HEK293 (cell line): ENCODE measurements around the gene GIPC1.

ENCODE experiments used
- CTCF ChIA-PET: fragments of 350-600 bp; formaldehyde crosslinking; extraction: SDS; loops from one replicate; lab custom pipeline; 2021; ENCODE audit warnings: antibody characterized with exemption; lab: Yijun Ruan, JAX
- POLR2A ChIA-PET: fragments of 300-600 bp; formaldehyde crosslinking; extraction: SDS; loops from one replicate; lab custom pipeline; 2020; ENCODE audit warnings: antibody characterized with exemption, inconsistent platforms; lab: Yijun Ruan, JAX
- H3K27ac ChIP-seq: fragments of 200-500 bp; sonication (Bioruptor generic); 2 replicates; pipeline ENCODE4 v1.5.1; 2014; ENCODE audit warnings: low read depth, low read length, control low read depth, inconsistent platforms; ENCODE audit errors: extremely low read depth
- H3K36me3 ChIP-seq, 2 experiments: fragments of 200-500 bp in 1 of 2; sonication (Bioruptor generic) in 1 of 2; 1 replicate in 1 of 2; 2 replicates in 1 of 2; pipeline ENCODE4 v1.5.1; 2014 to 2017; ENCODE audit warnings: inconsistent platforms in 2 of 2, low read length in 2 of 2; ENCODE audit not compliant: control insufficient read depth in 2 of 2, insufficient read depth in 1 of 2
- H3K4me1 ChIP-seq: fragments of 200-500 bp; sonication (Bioruptor generic); 2 replicates; pipeline ENCODE4 v1.5.1; 2014; ENCODE audit warnings: mild to moderate bottlenecking, low read length, inconsistent platforms; ENCODE audit not compliant: control insufficient read depth, insufficient read depth
- H3K4me3 ChIP-seq: 2 replicates; pipeline ENCODE4 v1.5.1; 2011; ENCODE audit warnings: low read depth, mild to moderate bottlenecking, control low read depth, low read length, moderate library complexity
- H3K9me3 ChIP-seq: fragments of 200-500 bp; sonication (Bioruptor generic); 2 replicates; pipeline ENCODE4 v1.5.1; 2014; ENCODE audit warnings: low read depth, low read length, inconsistent platforms; ENCODE audit not compliant: control insufficient read depth, insufficient read depth
- BCL11B ChIP-seq: fragments of 450-650 bp; formaldehyde crosslinking; IDR thresholded peaks from 2 replicates; pipeline ENCODE4 v1.5.1; 2016; ENCODE audit warnings: low read depth, missing biosample characterization, missing genetic modification characterization
- PATZ1 ChIP-seq: fragments of 450-650 bp; formaldehyde crosslinking; IDR thresholded peaks from 2 replicates; pipeline ENCODE4 v1.5.1; 2016; ENCODE audit warnings: missing biosample characterization, missing genetic modification characterization
- SP2 ChIP-seq: fragments of 450-650 bp; formaldehyde crosslinking; IDR thresholded peaks from 2 replicates; pipeline ENCODE4 v1.5.1; 2016; ENCODE audit warnings: missing biosample characterization, missing genetic modification characterization
- TRIM28 ChIP-seq: IDR thresholded peaks from 2 replicates; pipeline ENCODE4 v1.6.1; 2011; ENCODE audit warnings: low read length, control low read depth, borderline replicate concordance
- ZBTB26 ChIP-seq: fragments of 450-650 bp; formaldehyde crosslinking; optimal IDR thresholded peaks from 2 replicates; pipeline ENCODE3; 2016; ENCODE audit warnings: missing biosample characterization, mild to moderate bottlenecking, missing genetic modification characterization
- ZFHX2 ChIP-seq: fragments of 450-650 bp; formaldehyde crosslinking; conservative IDR thresholded peaks from 2 replicates; pipeline ENCODE4 v1.5.1; 2016; ENCODE audit warnings: missing biosample characterization, missing genetic modification characterization
- ZNF2 ChIP-seq: fragments of 450-650 bp; formaldehyde crosslinking; IDR thresholded peaks from 2 replicates; pipeline ENCODE4 v1.5.1; 2016; ENCODE audit warnings: missing biosample characterization, missing genetic modification characterization
- ZNF202 ChIP-seq: fragments of 450-650 bp; formaldehyde crosslinking; IDR thresholded peaks from 2 replicates; pipeline ENCODE4 v1.5.1; 2016; ENCODE audit warnings: missing biosample characterization, missing genetic modification characterization, borderline replicate concordance
- ZNF335 ChIP-seq: fragments of 450-650 bp; formaldehyde crosslinking; conservative IDR thresholded peaks from 2 replicates; pipeline ENCODE4 v1.5.1; 2016; ENCODE audit warnings: missing biosample characterization, missing genetic modification characterization
- ZNF626 ChIP-seq: fragments of 450-650 bp; sonication (Bioruptor Pico); formaldehyde crosslinking; IDR thresholded peaks from 2 replicates; pipeline ENCODE4 v1.5.1; 2018; ENCODE audit warnings: missing biosample characterization, missing genetic modification characterization, inconsistent platforms
- TF ChIP-seq, protein P1 (sequence below): fragments of 450-650 bp; formaldehyde crosslinking; IDR thresholded peaks from 2 replicates; pipeline ENCODE4 v1.5.1; 2017; ENCODE audit warnings: missing biosample characterization, missing genetic modification characterization
- TF ChIP-seq, protein P2 (sequence below): fragments of 450-650 bp; formaldehyde crosslinking; IDR thresholded peaks from 2 replicates; pipeline ENCODE4 v1.5.1; 2017; ENCODE audit warnings: missing biosample characterization, mild to moderate bottlenecking, missing genetic modification characterization, moderate library complexity
- TF ChIP-seq, protein P3 (sequence below): fragments of 450-650 bp; formaldehyde crosslinking; conservative IDR thresholded peaks from 2 replicates; pipeline ENCODE4 v1.5.1; 2016; ENCODE audit warnings: low read depth, missing biosample characterization, missing genetic modification characterization
- TF ChIP-seq, protein P4 (sequence below): fragments of 450-650 bp; formaldehyde crosslinking; IDR thresholded peaks from 2 replicates; pipeline ENCODE4 v1.5.1; 2016; ENCODE audit warnings: missing biosample characterization, missing genetic modification characterization
- TF ChIP-seq, protein P5 (sequence below): fragments of 450-650 bp; formaldehyde crosslinking; IDR thresholded peaks from 2 replicates; pipeline ENCODE4 v1.5.1; 2016; ENCODE audit warnings: missing biosample characterization, missing genetic modification characterization
- TF ChIP-seq, protein P6 (sequence below): fragments of 450-650 bp; formaldehyde crosslinking; IDR thresholded peaks from 2 replicates; pipeline ENCODE4 v1.5.1; 2016; ENCODE audit warnings: missing biosample characterization, missing genetic modification characterization

Gene GIPC1

GRCh38 chr19:14472202-14472938 is 23.6 kb downstream of the GIPC1 start:
- Histone ChIP-seq H3K4me1 (no peaks in the 10 kb centered on the region; the same call in 1 of the 2 replicates), H3K36me3 (peaks cover 0 to 33% of the 10 kb centered on the region in 2 experiments; a peak in 2 of 3 replicates), H3K9me3 (no peaks in the 10 kb centered on the region), H3K27ac (no peak overlapping the region), H3K4me3 (no peak overlapping the region)
- POLR2A ChIA-PET: interaction anchor here (0.6 to 2.3 kb wide), 2 partner anchors 336 to 520 kb away, joined by 6 to 8 read pairs; partner anchors contain the start of gene ASF1B
- CTCF ChIA-PET: interaction anchor here (0.6 to 2.0 kb wide), 16 partner anchors 8 to 1094 kb away, joined by 3 to 12 read pairs (median 4); partner anchors contain the start of genes ASF1B and GIPC1
- peak; percentile 70; the same call in 1 of the 2 replicates for TF ChIP-seq ZNF2 (tag by site-specific recombination)
- TF ChIP-seq, protein P1, sequence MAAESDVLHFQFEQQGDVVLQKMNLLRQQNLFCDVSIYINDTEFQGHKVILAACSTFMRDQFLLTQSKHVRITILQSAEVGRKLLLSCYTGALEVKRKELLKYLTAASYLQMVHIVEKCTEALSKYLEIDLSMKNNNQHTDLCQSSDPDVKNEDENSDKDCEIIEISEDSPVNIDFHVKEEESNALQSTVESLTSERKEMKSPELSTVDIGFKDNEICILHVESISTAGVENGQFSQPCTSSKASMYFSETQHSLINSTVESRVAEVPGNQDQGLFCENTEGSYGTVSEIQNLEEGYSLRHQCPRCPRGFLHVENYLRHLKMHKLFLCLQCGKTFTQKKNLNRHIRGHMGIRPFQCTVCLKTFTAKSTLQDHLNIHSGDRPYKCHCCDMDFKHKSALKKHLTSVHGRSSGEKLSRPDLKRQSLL: peak; percentile 87; the same call in 1 of the 2 replicates
- TF ChIP-seq, protein P2, sequence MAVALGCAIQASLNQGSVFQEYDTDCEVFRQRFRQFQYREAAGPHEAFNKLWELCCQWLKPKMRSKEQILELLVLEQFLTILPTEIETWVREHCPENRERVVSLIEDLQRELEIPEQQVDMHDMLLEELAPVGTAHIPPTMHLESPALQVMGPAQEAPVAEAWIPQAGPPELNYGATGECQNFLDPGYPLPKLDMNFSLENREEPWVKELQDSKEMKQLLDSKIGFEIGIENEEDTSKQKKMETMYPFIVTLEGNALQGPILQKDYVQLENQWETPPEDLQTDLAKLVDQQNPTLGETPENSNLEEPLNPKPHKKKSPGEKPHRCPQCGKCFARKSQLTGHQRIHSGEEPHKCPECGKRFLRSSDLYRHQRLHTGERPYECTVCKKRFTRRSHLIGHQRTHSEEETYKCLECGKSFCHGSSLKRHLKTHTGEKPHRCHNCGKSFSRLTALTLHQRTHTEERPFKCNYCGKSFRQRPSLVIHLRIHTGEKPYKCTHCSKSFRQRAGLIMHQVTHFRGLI: no peak
- TF ChIP-seq, protein P3, sequence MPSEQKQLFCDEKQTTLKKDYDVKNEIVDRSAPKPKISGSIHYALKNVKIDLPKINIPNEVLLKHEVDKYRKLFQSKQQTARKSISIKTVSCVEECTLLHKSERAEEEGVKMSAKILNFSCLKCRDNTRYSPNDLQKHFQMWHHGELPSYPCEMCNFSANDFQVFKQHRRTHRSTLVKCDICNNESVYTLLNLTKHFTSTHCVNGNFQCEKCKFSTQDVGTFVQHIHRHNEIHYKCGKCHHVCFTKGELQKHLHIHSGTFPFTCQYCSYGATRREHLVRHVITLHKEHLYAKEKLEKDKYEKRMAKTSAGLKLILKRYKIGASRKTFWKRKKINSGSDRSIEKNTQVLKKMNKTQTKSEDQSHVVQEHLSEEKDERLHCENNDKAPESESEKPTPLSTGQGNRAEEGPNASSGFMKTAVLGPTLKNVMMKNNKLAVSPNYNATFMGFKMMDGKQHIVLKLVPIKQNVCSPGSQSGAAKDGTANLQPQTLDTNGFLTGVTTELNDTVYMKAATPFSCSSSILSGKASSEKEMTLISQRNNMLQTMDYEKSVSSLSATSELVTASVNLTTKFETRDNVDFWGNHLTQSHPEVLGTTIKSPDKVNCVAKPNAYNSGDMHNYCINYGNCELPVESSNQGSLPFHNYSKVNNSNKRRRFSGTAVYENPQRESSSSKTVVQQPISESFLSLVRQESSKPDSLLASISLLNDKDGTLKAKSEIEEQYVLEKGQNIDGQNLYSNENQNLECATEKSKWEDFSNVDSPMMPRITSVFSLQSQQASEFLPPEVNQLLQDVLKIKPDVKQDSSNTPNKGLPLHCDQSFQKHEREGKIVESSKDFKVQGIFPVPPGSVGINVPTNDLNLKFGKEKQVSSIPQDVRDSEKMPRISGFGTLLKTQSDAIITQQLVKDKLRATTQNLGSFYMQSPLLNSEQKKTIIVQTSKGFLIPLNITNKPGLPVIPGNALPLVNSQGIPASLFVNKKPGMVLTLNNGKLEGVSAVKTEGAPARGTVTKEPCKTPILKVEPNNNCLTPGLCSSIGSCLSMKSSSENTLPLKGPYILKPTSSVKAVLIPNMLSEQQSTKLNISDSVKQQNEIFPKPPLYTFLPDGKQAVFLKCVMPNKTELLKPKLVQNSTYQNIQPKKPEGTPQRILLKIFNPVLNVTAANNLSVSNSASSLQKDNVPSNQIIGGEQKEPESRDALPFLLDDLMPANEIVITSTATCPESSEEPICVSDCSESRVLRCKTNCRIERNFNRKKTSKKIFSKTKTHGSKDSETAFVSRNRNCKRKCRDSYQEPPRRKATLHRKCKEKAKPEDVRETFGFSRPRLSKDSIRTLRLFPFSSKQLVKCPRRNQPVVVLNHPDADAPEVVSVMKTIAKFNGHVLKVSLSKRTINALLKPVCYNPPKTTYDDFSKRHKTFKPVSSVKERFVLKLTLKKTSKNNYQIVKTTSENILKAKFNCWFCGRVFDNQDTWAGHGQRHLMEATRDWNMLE (tag by site-specific recombination): no peak
- TF ChIP-seq ZBTB26 (tag by site-specific recombination): peak; percentile 52
- no peak for TF ChIP-seq SP2 (tag by site-specific recombination)
- no peak for TF ChIP-seq BCL11B
- TF ChIP-seq ZNF335 (tag by site-specific recombination): no peak
- TF ChIP-seq, protein P4, sequence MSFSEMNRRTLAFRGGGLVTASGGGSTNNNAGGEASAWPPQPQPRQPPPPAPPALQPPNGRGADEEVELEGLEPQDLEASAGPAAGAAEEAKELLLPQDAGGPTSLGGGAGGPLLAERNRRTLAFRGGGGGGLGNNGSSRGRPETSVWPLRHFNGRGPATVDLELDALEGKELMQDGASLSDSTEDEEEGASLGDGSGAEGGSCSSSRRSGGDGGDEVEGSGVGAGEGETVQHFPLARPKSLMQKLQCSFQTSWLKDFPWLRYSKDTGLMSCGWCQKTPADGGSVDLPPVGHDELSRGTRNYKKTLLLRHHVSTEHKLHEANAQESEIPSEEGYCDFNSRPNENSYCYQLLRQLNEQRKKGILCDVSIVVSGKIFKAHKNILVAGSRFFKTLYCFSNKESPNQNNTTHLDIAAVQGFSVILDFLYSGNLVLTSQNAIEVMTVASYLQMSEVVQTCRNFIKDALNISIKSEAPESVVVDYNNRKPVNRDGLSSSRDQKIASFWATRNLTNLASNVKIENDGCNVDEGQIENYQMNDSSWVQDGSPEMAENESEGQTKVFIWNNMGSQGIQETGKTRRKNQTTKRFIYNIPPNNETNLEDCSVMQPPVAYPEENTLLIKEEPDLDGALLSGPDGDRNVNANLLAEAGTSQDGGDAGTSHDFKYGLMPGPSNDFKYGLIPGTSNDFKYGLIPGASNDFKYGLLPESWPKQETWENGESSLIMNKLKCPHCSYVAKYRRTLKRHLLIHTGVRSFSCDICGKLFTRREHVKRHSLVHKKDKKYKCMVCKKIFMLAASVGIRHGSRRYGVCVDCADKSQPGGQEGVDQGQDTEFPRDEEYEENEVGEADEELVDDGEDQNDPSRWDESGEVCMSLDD (tag by site-specific recombination): peak; percentile 34; the same call in 1 of the 2 replicates
- peak; percentile 85 for TF ChIP-seq ZFHX2 (tag by site-specific recombination)
- no peak for TF ChIP-seq TRIM28
- TF ChIP-seq, protein P5, sequence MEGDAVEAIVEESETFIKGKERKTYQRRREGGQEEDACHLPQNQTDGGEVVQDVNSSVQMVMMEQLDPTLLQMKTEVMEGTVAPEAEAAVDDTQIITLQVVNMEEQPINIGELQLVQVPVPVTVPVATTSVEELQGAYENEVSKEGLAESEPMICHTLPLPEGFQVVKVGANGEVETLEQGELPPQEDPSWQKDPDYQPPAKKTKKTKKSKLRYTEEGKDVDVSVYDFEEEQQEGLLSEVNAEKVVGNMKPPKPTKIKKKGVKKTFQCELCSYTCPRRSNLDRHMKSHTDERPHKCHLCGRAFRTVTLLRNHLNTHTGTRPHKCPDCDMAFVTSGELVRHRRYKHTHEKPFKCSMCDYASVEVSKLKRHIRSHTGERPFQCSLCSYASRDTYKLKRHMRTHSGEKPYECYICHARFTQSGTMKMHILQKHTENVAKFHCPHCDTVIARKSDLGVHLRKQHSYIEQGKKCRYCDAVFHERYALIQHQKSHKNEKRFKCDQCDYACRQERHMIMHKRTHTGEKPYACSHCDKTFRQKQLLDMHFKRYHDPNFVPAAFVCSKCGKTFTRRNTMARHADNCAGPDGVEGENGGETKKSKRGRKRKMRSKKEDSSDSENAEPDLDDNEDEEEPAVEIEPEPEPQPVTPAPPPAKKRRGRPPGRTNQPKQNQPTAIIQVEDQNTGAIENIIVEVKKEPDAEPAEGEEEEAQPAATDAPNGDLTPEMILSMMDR (tag by site-specific recombination): peak; percentile 69
- TF ChIP-seq, protein P6, sequence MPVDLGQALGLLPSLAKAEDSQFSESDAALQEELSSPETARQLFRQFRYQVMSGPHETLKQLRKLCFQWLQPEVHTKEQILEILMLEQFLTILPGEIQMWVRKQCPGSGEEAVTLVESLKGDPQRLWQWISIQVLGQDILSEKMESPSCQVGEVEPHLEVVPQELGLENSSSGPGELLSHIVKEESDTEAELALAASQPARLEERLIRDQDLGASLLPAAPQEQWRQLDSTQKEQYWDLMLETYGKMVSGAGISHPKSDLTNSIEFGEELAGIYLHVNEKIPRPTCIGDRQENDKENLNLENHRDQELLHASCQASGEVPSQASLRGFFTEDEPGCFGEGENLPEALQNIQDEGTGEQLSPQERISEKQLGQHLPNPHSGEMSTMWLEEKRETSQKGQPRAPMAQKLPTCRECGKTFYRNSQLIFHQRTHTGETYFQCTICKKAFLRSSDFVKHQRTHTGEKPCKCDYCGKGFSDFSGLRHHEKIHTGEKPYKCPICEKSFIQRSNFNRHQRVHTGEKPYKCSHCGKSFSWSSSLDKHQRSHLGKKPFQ: no peak
- peak; percentile 37; the same call in 1 of the 2 replicates for TF ChIP-seq PATZ1 (tag by site-specific recombination)
- no peak for TF ChIP-seq ZNF626 (tag by site-specific recombination)
- TF ChIP-seq ZNF202 (tag by site-specific recombination): 0 out of 2 replicates have a peak, but pooled peaks have one; percentile 18
